ENCODE data around the gene PRX. TPM values are rescaled to one million over a fixed set of nuclear protein-coding genes. Genes with fewer than 3 reads are reported as not detected.

PRX gene
- total and polyA plus RNA-seq, 2 of the 4 experiments (the other 2 are of a cell fraction) = 0.90 to 1.7 TPM

DNA sequence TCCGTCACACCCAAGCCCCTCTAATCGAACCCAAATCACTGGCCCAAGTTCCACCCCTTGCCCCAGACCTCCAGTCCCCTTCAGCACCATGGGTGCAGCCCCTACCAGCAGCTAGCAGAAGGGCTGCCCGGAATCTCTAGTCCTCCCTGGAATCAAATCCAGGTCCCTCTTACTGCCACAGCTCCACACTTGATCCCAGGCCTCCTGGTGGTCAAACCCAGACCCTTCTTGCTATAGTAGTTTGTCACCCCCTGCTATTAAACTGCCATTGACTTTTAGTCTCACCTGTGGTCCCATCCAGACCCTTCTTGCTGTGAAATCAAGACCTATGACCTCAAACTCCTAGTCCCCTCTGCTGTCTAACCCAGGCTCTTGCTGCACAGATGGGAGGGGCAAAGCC lies 31.9 kb downstream of the PRX start:
- 75% methylated on average over 2 of the region's 3 CpGs; no CpG with 5 or more reads in 1 of the 2 experiments for WGBS, 2 experiments (ENCODE audit: extremely low coverage in 2 of 2, insufficient read length in 1 of 2)
- H3K18ac ChIP-seq (ENCODE audit: low read depth, low read length) = no peak overlapping the region
- H4K20me1 ChIP-seq (ENCODE audit: insufficient read depth, low read length) = no peaks in the 10 kb centered on the region
- no peak overlapping the region for H3K56ac ChIP-seq (ENCODE audit: extremely low read depth, insufficient read depth, low read length)
- no peak overlapping the region for H3K9ac ChIP-seq (ENCODE audit: low read depth, low read length)
- no peak overlapping the region for H3K4ac ChIP-seq (ENCODE audit: low read depth, low read length)
- intact Hi-C loops (cut with micrococcal nuclease) (no loop called here), dilution Hi-C loops (cut with HindIII; ENCODE audit: low sequenced_read_pairs, unreplicated experiment) (no loop called here), in situ Hi-C loops (cut with MboI; ENCODE audit: low sequenced_read_pairs) (no loop called here)
- BruUV-seq (replicated peaks) = no TSS peak
- ATAC-seq (ENCODE audit: low read depth) = no peak
- H2BK20ac ChIP-seq (ENCODE audit: low read depth, low read length) = no peak overlapping the region
- H4K5ac ChIP-seq (ENCODE audit: low read depth, low read length) = no peak overlapping the region
- no peak overlapping the region for H2BK120ac ChIP-seq (ENCODE audit: low read depth, low read length)
- H3K27me3 ChIP-seq (ENCODE audit: control insufficient read depth, insufficient read depth, low read length) = no peaks in the 10 kb centered on the region; the same call in 1 of the 2 replicates
- H3K4me2 ChIP-seq (ENCODE audit: low read depth, low read length) = no peak overlapping the region
- H3K36me3 ChIP-seq (ENCODE audit: control insufficient read depth, insufficient read depth, low read length) = peaks cover 32% of the 10 kb centered on the region
- H3K4me3 ChIP-seq (ENCODE audit: insufficient read depth, low read depth, low read length) = no peak overlapping the region
- no peak for DNase-seq
- H3K27ac ChIP-seq (ENCODE audit: insufficient read depth, low read length) = no peak overlapping the region
- H3K4me1 ChIP-seq (ENCODE audit: control insufficient read depth, insufficient read depth, low read length) = no peaks in the 10 kb centered on the region
- H2AFZ ChIP-seq (replicated peaks; ENCODE audit: low read length, poor library complexity) = no peak overlapping the region
- H3K9me3 ChIP-seq (ENCODE audit: control insufficient read depth, insufficient read depth, low read length) = no peaks in the 10 kb centered on the region
- H4K8ac ChIP-seq (ENCODE audit: low read depth in 2 of 2, low read length in 2 of 2) = no peak overlapping the region
- H3K79me1 ChIP-seq (ENCODE audit: low read depth in 1 of 2, low read length in 2 of 2) = no peaks in the 10 kb centered on the region
- H3K14ac ChIP-seq (replicated peaks; ENCODE audit: low read depth, low read length) = no peak overlapping the region
- no peaks in the 10 kb centered on the region for H3K9me1 ChIP-seq (ENCODE audit: insufficient read depth, low read length)
- no peak for TF ChIP-seq CHD1 (IDR thresholded peaks at IDR 0.05; ENCODE audit: low read depth, low read length)
- TF ChIP-seq RFX5 (IDR thresholded peaks at IDR 0.05; ENCODE audit: low read depth, low read length) = no peak
- TF ChIP-seq, protein P1, sequence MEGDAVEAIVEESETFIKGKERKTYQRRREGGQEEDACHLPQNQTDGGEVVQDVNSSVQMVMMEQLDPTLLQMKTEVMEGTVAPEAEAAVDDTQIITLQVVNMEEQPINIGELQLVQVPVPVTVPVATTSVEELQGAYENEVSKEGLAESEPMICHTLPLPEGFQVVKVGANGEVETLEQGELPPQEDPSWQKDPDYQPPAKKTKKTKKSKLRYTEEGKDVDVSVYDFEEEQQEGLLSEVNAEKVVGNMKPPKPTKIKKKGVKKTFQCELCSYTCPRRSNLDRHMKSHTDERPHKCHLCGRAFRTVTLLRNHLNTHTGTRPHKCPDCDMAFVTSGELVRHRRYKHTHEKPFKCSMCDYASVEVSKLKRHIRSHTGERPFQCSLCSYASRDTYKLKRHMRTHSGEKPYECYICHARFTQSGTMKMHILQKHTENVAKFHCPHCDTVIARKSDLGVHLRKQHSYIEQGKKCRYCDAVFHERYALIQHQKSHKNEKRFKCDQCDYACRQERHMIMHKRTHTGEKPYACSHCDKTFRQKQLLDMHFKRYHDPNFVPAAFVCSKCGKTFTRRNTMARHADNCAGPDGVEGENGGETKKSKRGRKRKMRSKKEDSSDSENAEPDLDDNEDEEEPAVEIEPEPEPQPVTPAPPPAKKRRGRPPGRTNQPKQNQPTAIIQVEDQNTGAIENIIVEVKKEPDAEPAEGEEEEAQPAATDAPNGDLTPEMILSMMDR (conservative IDR thresholded peaks at IDR 0.05; ENCODE audit: low read depth, low read length) = no peak
- no peak for TF ChIP-seq FOS (IDR thresholded peaks at IDR 0.05; ENCODE audit: low read depth, low read length)
- no peak overlapping the region for H2AK5ac ChIP-seq (ENCODE audit: low read depth, low read length)
- no peak overlapping the region for H2BK15ac ChIP-seq (ENCODE audit: low read depth, low read length)
- H2AK9ac ChIP-seq (replicated peaks; ENCODE audit: low read depth, low read length, poor library complexity) = no peak overlapping the region
- no peak overlapping the region for H3K23ac ChIP-seq (ENCODE audit: low read depth, low read length)
- no peak overlapping the region for H2BK5ac ChIP-seq (ENCODE audit: low read depth, low read length, poor library complexity, severe bottlenecking)
- no peak overlapping the region for H4K91ac ChIP-seq (ENCODE audit: insufficient read depth, low read depth, low read length)
- POLR2A ChIA-PET (ENCODE audit: unreplicated experiment) = interaction anchor here (0.6 kb wide), 1 partner anchor 20 kb away, joined by 12 read pairs; no protein-coding TSS in a partner anchor
- CTCF ChIA-PET = no interaction called here
